ENCODE measurements around the gene SPATA25. TPM values are rescaled to one million over a fixed set of nuclear protein-coding genes. Genes with fewer than 3 reads are reported as not detected.

SPATA25 gene
- total RNA-seq, 1 donor: 1.4 TPM

GRCh38 chr20:45899046-45899835 is 11.8 kb upstream of the SPATA25 start:
- Histone ChIP-seq H3K4me2 (ENCODE audit: insufficient read depth, low read length) (no peak overlapping the region), H3K36me3 (ENCODE audit: insufficient read depth, low read length) (peaks cover 40% of the 10 kb centered on the region)
- DNase-seq (ENCODE audit: insufficient read length, low spot score, missing footprints): peak; percentile 27

GRCh38 chr20:45898285-45898684 is 10.9 kb upstream of the SPATA25 start:
- H3K27me3 ChIP-seq (ENCODE audit: insufficient read depth, low read length): no peaks in the 10 kb centered on the region
- DNase-seq (ENCODE audit: insufficient read length, low spot score, missing footprints): peak; percentile 9
- peaks cover 8% of the 10 kb centered on the region for H4K20me1 ChIP-seq (ENCODE audit: insufficient read depth, low read length)
- no peaks in the 10 kb centered on the region for H3K9me3 ChIP-seq (ENCODE audit: low read depth, low read length)
- no peak overlapping the region for H3K27ac ChIP-seq (ENCODE audit: low read depth, low read length)
- H3K4me3 ChIP-seq (ENCODE audit: insufficient read depth, low read length): no peak overlapping the region
- peaks cover 5% of the 10 kb centered on the region for H3K79me2 ChIP-seq (ENCODE audit: insufficient read depth, low read length)
- H3K4me1 ChIP-seq (ENCODE audit: insufficient read depth, low read length): no peaks in the 10 kb centered on the region
- no peak for TF ChIP-seq CTCF (IDR thresholded peaks at IDR 0.05; ENCODE audit: extremely low read depth, low read depth, low read length)
- peaks cover 47% of the 10 kb centered on the region for H3K36me3 ChIP-seq (ENCODE audit: insufficient read depth, low read length)
- H2AFZ ChIP-seq (ENCODE audit: low read length): no peak overlapping the region
- no peak overlapping the region for H3K4me2 ChIP-seq (ENCODE audit: insufficient read depth, low read length)

More at GRCh38 chr20:45899046-45899835, 11.8 kb upstream of the SPATA25 start:
- H3K27me3 ChIP-seq (ENCODE audit: insufficient read depth, low read length): no peaks in the 10 kb centered on the region
- no peaks in the 10 kb centered on the region for H3K4me1 ChIP-seq (ENCODE audit: insufficient read depth, low read length)
- H3K9me3 ChIP-seq (ENCODE audit: low read depth, low read length): no peaks in the 10 kb centered on the region
- no peak for TF ChIP-seq CTCF (IDR thresholded peaks at IDR 0.05; ENCODE audit: extremely low read depth, low read depth, low read length)
- H2AFZ ChIP-seq (ENCODE audit: low read length): no peak overlapping the region
- H3K79me2 ChIP-seq (ENCODE audit: insufficient read depth, low read length): peaks cover 5% of the 10 kb centered on the region
- no peak overlapping the region for H3K27ac ChIP-seq (ENCODE audit: low read depth, low read length)
- H4K20me1 ChIP-seq (ENCODE audit: insufficient read depth, low read length): peaks cover 8% of the 10 kb centered on the region
- H3K4me3 ChIP-seq (ENCODE audit: insufficient read depth, low read length): no peak overlapping the region

GRCh38 chr20:45897692-45898091 is 10.3 kb upstream of the SPATA25 start:
- peaks cover 53% of the 10 kb centered on the region for H3K36me3 ChIP-seq (ENCODE audit: insufficient read depth, low read length)
- peaks cover 14% of the 10 kb centered on the region for H4K20me1 ChIP-seq (ENCODE audit: insufficient read depth, low read length)
- no peaks in the 10 kb centered on the region for H3K27me3 ChIP-seq (ENCODE audit: insufficient read depth, low read length)

More at GRCh38 chr20:45897692-45898091, 10.3 kb upstream of the SPATA25 start:
- peak; percentile 73 for DNase-seq (ENCODE audit: insufficient read length, low spot score, missing footprints)
- Histone ChIP-seq H3K9me3 (ENCODE audit: low read depth, low read length) (no peaks in the 10 kb centered on the region), H3K79me2 (ENCODE audit: insufficient read depth, low read length) (peaks cover 11% of the 10 kb centered on the region), H3K4me1 (ENCODE audit: insufficient read depth, low read length) (peaks cover under 1% of the 10 kb centered on the region), H3K4me2 (ENCODE audit: insufficient read depth, low read length) (no peak overlapping the region), H2AFZ (ENCODE audit: low read length) (no peak overlapping the region), H3K27ac (ENCODE audit: low read depth, low read length) (no peak overlapping the region), H3K4me3 (ENCODE audit: insufficient read depth, low read length) (no peak overlapping the region)
- TF ChIP-seq CTCF (IDR thresholded peaks at IDR 0.05; ENCODE audit: extremely low read depth, low read depth, low read length): no peak

Measured in osteoblast (primary cell).